H1 (cell line): Measurements from ENCODE around the gene SKAP1.

Experiments used
- CREB1 ChIP-seq: IDR thresholded peaks from 2 replicates; pipeline ENCODE4 v1.6.1; 2012; ENCODE audit warnings: inconsistent platforms
- EGR1 ChIP-seq: IDR thresholded peaks from 2 replicates; pipeline ENCODE4 v1.6.1; 2011; ENCODE audit warnings: low read depth, low read length, borderline replicate concordance
- EZH2 ChIP-seq: fragments of 200-600 bp; sonication (generic); IDR thresholded peaks from 2 replicates; pipeline ENCODE4 v1.7.1; 2012; ENCODE audit warnings: low read depth, mild to moderate bottlenecking, moderate library complexity, low read length, inconsistent platforms; ENCODE audit not compliant: severe bottlenecking
- MAFK ChIP-seq: IDR thresholded peaks from 2 replicates; pipeline ENCODE4 v1.6.1; 2012; ENCODE audit warnings: low read depth, mild to moderate bottlenecking, improper control_type of control experiment, low read length
- RFX5 ChIP-seq: IDR thresholded peaks from 2 replicates; pipeline ENCODE4 v1.6.1; 2011; ENCODE audit warnings: low read depth, low read length, improper control_type of control experiment, borderline replicate concordance
- TBP ChIP-seq: IDR thresholded peaks from 2 replicates; pipeline ENCODE4 v1.6.1; 2011; ENCODE audit warnings: low read depth, low read length, improper control_type of control experiment
- TF ChIP-seq, protein P1 (sequence below), 3 experiments: IDR thresholded peaks; 1 replicate in 2 of 3; 2 replicates in 1 of 3; pipeline versions ENCODE4 v1.5.1 to v1.6.1; 2011; ENCODE audit warnings: low read length in 3 of 3, mild to moderate bottlenecking in 3 of 3, inconsistent platforms in 2 of 3, low read depth in 1 of 3, moderate library complexity in 1 of 3; ENCODE audit not compliant: insufficient read depth in 1 of 3; ENCODE audit errors: control extremely low read depth in 1 of 3
- TF ChIP-seq, protein P2 (sequence below): IDR thresholded peaks from 2 replicates; pipeline ENCODE4 v1.6.1; 2012; ENCODE audit warnings: inconsistent platforms

DNA sequence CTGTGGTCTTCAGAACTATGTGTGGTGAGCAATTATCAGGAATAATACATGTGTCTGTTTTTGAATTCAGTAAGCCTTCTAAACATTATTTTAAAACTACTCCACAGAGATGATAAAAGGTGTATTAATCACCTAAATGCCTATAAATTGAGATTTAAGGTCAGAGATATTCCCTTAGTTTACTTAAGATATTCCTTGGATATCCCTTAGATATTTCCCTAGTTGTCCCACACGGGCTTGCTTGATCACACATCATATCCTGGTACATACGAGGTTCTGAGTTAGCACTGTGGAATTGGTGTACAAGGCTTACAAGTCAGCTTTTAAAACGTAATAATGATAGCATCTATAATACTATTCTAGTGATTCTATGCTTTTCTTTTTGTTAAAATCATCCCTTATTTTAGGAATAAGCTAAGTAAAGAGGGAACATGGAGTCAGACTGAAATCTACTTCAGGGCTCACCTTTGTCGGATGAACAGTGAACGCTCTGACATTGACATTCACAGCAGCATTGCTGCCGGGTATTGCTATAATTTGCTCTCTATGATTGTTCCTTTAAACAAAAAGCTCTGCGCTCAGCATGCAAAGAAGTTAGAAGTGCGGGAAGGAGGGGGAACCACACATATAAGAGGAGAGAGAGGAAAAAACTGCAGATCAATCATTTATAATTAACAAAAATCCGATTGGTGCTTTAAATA lies 136.5 kb downstream of the SKAP1 start:
- TF ChIP-seq, protein P1, sequence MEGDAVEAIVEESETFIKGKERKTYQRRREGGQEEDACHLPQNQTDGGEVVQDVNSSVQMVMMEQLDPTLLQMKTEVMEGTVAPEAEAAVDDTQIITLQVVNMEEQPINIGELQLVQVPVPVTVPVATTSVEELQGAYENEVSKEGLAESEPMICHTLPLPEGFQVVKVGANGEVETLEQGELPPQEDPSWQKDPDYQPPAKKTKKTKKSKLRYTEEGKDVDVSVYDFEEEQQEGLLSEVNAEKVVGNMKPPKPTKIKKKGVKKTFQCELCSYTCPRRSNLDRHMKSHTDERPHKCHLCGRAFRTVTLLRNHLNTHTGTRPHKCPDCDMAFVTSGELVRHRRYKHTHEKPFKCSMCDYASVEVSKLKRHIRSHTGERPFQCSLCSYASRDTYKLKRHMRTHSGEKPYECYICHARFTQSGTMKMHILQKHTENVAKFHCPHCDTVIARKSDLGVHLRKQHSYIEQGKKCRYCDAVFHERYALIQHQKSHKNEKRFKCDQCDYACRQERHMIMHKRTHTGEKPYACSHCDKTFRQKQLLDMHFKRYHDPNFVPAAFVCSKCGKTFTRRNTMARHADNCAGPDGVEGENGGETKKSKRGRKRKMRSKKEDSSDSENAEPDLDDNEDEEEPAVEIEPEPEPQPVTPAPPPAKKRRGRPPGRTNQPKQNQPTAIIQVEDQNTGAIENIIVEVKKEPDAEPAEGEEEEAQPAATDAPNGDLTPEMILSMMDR (IDR thresholded peaks at IDR 0.05; ENCODE audit: control extremely low read depth in 1 of 3, insufficient read depth in 1 of 3, low read depth in 1 of 3, low read length in 3 of 3): no peak
- TF ChIP-seq RFX5: no peak
- TF ChIP-seq CREB1: no peak
- TF ChIP-seq EGR1: no peak
- TF ChIP-seq TBP: no peak
- TF ChIP-seq, protein P2, sequence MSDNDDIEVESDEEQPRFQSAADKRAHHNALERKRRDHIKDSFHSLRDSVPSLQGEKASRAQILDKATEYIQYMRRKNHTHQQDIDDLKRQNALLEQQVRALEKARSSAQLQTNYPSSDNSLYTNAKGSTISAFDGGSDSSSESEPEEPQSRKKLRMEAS: no peak
- TF ChIP-seq EZH2: no peak
- no peak for TF ChIP-seq MAFK
